Stomach (tissue), 4 donors: ENCODE results near the gene NANP.

Experiments used
- CTCF ChIP-seq, 7 experiments: fragments of 450-650 bp in 4 of 7; fragments of 200-600 bp in 3 of 7; sonication (generic) in 3 of 7; IDR thresholded peaks; one replicate each; pipeline ENCODE4 v1.5.1; 2016 to 2019; ENCODE audit warnings: antibody characterized with exemption in 7 of 7, control low read depth in 2 of 7, mild to moderate bottlenecking in 1 of 7
- EP300 ChIP-seq: sonication (generic); formaldehyde crosslinking; IDR thresholded peaks from one replicate; pipeline ENCODE4 v1.6.1; 2017; ENCODE audit warnings: antibody characterized with exemption
- POLR2A ChIP-seq, 4 donors: fragments of 450-650 bp; IDR thresholded peaks; one replicate each; pipeline ENCODE4 v1.6.1; 2016; ENCODE audit warnings: antibody characterized with exemption in 4 of 4, control low read depth in 2 of 4, mild to moderate bottlenecking in 1 of 4, moderate library complexity in 1 of 4

GRCh38 chr20:25606094-25606695, 17.6 kb downstream of the NANP start:
- TF ChIP-seq CTCF (IDR thresholded peaks at IDR 0.05), result no peak
- no peak for TF ChIP-seq EP300
- no peak for TF ChIP-seq POLR2A (IDR thresholded peaks at IDR 0.05)
